HS-5 (cell line): ENCODE results near the gene CCSER2.
"Not testable (repeated sequence)": the region's sequence is repeated elsewhere in the genome, so short reads cannot be mapped to it uniquely, and the experiment has no call there.

Source experiments
- DNase-seq: peaks from one replicate; pipeline ENCODE4 v3.0.0-alpha.2; 2012; ENCODE audit warnings: low read depth

The CCSER2 gene

GRCh38 chr10:84311576-84311975 is 16.8 kb upstream of the CCSER2 start:
- no peak for DNase-seq

GRCh38 chr10:84312816-84313215 is 15.6 kb upstream of the CCSER2 start:
- DNase-seq: no peak

DNA sequence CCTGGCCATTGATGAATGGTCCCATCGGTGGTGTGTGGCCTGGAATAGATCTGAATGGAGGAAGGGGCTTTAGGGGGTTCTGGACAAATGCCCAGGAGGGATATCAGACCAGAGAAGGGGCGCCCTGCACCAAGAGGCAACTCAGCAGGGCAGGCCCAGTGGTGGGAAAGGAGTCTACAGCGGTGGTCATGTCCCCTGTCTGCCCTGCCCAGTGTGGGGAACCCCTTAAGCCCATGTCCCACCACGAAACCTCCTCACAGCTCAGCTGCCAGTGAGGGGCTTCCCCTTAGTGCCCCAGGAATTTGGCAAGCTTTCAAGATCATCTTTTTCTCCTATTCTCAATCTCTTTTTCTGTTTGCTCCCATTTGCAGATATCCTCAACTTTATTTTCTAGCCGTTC is 14.1 kb upstream of the CCSER2 start:
- DNase-seq: no peak

- DNase-seq: no peak
Observed at GRCh38 chr10:84317174-84317573, 11.2 kb upstream of the CCSER2 start.

DNA sequence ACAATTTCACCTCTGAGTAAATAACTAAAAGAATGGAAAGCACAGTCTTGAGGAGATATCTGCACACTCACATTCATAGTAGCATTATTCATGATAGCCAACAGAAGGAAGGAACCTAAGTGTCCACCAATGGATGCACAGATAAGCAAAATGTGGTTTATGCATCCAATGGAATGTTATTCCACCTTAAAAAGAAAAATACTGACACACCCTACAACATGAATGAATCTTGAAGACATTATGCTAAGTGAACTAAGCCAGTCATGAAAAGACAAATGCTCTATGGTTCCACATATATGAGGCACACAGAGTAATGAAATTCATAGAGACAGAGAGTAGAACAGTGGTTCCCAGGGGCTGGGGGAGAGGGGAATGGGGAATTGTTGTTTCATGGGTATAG is 6.5 kb upstream of the CCSER2 start:
- no peak for DNase-seq

- DNase-seq: not testable (repeated sequence)
Observed at GRCh38 chr10:84323566-84323965, 4.8 kb upstream of the CCSER2 start.

GRCh38 chr10:84326995-84327394 is 1.4 kb upstream of the CCSER2 start:
- DNase-seq: not testable (repeated sequence)

GRCh38 chr10:84329196-84329611 is 815 bp downstream of the CCSER2 start:
- no peak for DNase-seq

DNA sequence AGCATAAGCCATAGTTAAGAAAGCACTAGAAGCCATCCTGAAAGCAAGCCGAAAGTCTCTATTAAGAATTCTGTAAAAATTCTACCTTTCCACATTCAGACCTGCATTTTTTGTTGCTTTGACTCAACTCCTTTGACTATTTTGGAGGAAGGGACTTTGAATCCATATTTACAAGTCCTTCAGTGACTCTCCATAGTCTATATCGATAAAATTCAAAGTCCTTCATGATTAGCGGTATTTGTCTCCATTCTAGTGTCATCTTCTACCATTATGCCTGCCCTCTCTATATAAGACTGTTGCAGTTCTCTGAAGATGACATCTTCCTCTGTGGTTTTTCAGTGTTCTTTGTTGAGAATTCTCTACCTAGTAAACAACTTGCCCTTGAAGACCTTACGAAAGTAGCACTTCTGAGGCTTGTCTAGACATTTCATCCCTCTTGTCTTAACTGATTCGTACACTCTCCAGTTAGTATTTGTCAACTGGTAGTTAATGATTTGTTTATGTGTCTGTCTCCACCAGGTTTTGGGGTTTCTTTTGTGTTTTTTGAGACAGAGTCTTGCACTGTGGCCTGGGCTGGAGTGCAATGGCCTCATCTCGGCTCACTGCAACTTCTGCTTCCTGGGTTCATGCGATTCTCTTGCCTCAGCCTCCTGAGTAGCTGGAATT is 1.7 kb downstream of the CCSER2 start:
- no peak for DNase-seq

DNA sequence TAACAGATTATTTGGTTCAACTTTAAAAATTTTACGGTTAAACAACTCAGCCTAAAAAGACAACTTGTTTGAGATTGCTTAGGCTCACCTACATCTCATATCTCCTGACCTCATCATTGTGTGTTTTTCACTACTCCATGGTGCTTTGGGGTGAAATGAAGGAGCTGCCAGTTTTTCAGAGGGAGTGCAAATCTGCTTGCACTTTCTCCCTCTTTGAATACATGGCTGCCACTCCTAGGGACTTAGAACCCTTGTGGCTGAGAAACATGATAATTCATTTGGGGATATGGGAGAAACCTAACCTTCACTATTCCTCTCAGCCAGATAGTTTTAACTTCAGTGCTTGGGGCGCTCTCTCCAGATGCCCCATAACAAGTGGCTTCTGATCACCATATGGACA is 2.7 kb downstream of the CCSER2 start:
- no peak for DNase-seq

DNA sequence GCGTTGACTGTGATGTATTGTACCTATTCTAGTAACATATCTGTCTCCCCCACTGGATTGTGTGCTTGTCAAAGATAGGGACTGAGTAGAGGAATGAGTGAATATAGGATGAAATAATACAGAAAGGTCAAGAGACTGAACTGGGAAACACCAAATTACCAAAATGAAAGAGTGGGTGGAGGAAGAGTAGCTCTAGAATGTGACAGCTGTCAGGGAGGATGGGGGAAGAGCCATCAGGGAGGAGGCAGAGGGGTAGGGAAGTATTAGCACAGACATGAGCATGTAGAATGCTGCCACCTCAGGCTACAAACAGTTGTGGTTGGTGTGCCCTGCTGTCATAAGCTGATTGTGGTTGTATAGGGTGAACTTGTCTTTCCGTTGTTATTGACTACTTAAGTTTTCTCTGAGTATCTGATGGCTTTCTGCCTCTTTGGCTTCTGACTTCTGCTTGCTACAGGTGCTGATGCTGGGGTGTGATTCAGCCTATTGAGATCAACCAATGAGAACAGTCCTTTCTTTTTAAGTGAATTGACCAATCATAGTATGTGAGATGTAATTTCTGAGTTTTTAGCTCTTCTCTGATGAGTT is 5.6 kb downstream of the CCSER2 start:
- no peak for DNase-seq

GRCh38 chr10:84334811-84335210 is 6.4 kb downstream of the CCSER2 start:
- DNase-seq: no peak

DNA sequence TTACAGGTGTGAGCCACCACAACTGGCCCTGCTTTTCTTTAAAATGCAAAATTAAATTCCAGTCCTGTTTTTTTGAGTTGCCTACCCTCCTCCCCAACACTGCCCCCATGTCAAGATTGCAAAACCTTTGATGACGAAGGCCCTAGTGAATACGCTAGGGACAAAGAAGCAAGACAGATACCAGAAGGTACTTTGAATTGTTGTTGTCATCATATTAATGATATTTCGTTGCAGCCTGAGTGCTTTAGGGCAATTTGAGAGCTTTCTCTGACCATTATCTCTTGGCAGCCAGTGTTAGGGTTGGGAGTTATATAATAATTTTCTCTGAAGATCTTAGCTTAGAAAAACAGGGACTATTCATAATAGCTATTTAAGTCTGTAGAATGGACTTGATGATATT is 7.1 kb downstream of the CCSER2 start:
- DNase-seq: no peak

GRCh38 chr10:84336406-84337090 is 8.2 kb downstream of the CCSER2 start:
- no peak for DNase-seq

- no peak for DNase-seq
Observed at GRCh38 chr10:84337199-84337598, 8.8 kb downstream of the CCSER2 start.

DNA sequence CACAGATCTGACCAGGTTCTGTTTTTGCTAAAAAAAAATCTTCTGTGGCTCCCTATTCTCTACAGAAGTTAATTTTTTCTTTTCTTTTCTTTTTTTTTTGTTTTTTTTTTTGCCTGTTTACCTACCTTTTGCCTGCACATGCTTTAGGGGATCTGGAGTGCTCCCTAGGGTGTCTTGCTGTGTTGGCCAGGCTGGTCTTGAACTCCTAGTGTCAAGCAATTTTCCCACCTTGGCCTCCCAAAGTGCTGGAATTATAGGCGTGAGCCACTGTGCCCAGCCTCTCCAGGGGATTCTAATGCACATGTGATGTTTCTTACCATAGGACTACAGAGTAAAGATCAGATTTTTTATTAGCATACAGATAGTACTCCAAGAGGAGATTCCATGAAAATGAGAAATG is 10.6 kb downstream of the CCSER2 start:
- DNase-seq: no peak

DNA sequence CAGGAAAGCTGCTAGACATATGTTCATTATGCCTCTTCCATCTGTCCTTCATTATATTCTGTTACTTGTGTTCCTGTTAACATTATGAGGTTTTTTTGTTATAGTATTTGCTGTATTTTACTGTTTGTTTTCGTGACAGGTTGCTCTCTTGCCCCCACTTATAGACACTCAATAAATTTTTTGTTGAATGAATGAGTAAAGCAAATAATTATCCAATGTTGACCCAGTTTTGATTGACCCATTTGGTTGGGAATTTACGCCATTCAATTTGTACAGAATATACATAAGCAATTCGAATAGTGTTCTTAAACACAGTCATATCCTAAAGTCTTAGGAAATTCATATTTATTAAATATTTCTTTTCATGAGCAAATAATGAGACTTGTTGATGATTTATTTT is 11.8 kb downstream of the CCSER2 start:
- DNase-seq: no peak

GRCh38 chr10:84340632-84341537 is 12.5 kb downstream of the CCSER2 start:
- DNase-seq: no peak

GRCh38 chr10:84341538-84341856 is 13.1 kb downstream of the CCSER2 start:
- DNase-seq: no peak

DNA sequence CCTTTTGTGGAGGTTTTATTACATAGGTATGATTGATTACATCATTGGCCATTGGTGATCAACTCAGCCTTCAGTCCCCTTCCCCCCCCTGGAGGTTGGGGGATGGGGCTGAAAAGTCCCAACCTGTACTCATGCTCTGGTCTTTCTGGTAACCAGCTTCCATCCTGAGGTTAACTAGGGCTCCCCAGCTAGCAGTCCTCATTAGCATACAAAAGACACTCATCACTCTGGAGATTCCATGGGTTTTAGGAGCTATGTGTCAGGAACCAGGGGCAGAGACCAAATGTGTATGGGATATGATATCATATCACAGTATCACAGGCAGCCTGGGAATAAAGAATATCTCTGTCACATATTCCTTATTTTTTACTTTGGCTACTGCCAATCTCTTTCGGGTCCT is 13.6 kb downstream of the CCSER2 start:
- DNase-seq: no peak

DNA sequence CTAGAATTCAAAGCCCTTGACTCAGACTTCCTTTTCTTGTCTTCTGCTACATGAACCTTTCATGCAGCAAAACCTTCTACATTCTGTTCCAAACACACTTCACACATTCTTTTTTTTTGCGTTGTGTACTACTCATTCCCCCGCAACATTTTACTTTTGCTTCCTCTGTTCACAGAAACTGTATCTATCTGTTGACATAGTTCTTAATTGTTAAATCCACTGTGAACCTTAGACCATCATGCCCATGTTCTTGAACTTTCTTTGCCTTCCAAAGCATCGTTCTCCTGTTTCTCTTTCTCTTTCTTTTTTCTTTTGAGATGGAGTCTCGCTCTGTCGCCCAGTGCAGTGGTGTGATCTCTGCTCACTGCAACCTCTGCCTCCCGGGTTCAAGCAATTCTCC is 14.2 kb downstream of the CCSER2 start:
- no peak for DNase-seq

- no peak for DNase-seq
Observed at GRCh38 chr10:84343831-84344230, 15.4 kb downstream of the CCSER2 start.

DNA sequence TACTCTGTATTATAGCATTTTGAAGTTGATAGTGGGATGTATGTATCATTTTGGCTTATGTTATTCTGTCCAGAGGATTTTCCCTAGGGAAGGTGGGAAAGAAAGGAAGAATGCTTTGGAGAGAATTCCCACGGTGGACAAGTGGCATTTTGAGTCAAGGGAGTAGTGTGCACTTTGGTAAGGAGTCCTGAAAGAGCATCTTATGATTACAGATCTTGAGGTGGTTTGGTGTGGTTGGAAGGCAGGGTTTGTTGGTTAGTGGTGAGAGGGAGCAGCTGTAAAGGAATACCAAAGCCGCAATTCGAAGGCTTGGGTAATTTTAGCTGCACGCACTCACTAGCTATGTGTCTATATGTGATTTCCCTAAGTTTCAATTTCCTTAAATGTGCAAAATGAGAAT is 16.1 kb downstream of the CCSER2 start:
- no peak for DNase-seq
